GM19238 (cell line): ENCODE data around the gene KLK11.
"Not testable (repeated sequence)": the region's sequence is repeated elsewhere in the genome, so short reads cannot be mapped to it uniquely, and the experiment has no call there.

Experiments used
- DNase-seq: peaks from one replicate; pipeline ENCODE4 v3.0.0; 2011; ENCODE audit warnings: low spot score; ENCODE audit not compliant: insufficient read length

The KLK11 gene

GRCh38 chr19:51005248-51005647 lies 21.2 kb downstream of the KLK11 start:
- DNase-seq, result no peak

- DNase-seq, result no peak
These were observed 23.1 kb downstream of the KLK11 start for GRCh38 chr19:51003316-51003715.

GRCh38 chr19:51002542-51003311 lies 23.7 kb downstream of the KLK11 start:
- no peak for DNase-seq

- no peak for DNase-seq
These were observed 24.3 kb downstream of the KLK11 start for GRCh38 chr19:51002089-51002532.

GRCh38 chr19:51001515-51001914 lies 24.9 kb downstream of the KLK11 start, which contains the start of gene KLK8:
TSS of gene KLK8 (minus strand) at chr19:51001604. CDS start at chr19:51001167, 437 bp downstream.
- DNase-seq, result no peak

- DNase-seq, result no peak
These were observed 25.4 kb downstream of the KLK11 start for GRCh38 chr19:51000981-51001380.

- DNase-seq, result no peak
These were observed 26.0 kb downstream of the KLK11 start for GRCh38 chr19:51000426-51000825.

- DNase-seq, result no peak
These were observed 27.7 kb downstream of the KLK11 start for GRCh38 chr19:50998686-50999085.

- no peak for DNase-seq
These were observed 28.4 kb downstream of the KLK11 start for GRCh38 chr19:50998061-50998460.

GRCh38 chr19:50994129-50994528 lies 32.3 kb downstream of the KLK11 start:
- no peak for DNase-seq

- DNase-seq, result no peak
These were observed 33.8 kb downstream of the KLK11 start for GRCh38 chr19:50992666-50993035.

- not testable (repeated sequence) for DNase-seq
These were observed 42.0 kb downstream of the KLK11 start for GRCh38 chr19:50984416-50984815.

GRCh38 chr19:50983625-50984292 lies 42.7 kb downstream of the KLK11 start, which contains the start of gene KLK7:
TSS of gene KLK7 (minus strand) at chr19:50983917. CDS start at chr19:50982399, 1,518 bp downstream.
- no peak for DNase-seq

GRCh38 chr19:50982186-50982585 lies 44.2 kb downstream of the KLK11 start:
- DNase-seq, result no peak

GRCh38 chr19:50981587-50982146 lies 44.7 kb downstream of the KLK11 start:
- DNase-seq, result no peak

- no peak for DNase-seq
These were observed 46.2 kb downstream of the KLK11 start for GRCh38 chr19:50980208-50980607.

GRCh38 chr19:50979758-50980157 lies 46.7 kb downstream of the KLK11 start:
- no peak for DNase-seq

- DNase-seq, result no peak
These were observed 47.5 kb downstream of the KLK11 start for GRCh38 chr19:50978772-50979390.

GRCh38 chr19:50977626-50978025 lies 48.8 kb downstream of the KLK11 start:
- no peak for DNase-seq

GRCh38 chr19:50975766-50976165 lies 50.6 kb downstream of the KLK11 start:
- DNase-seq, result no peak

GRCh38 chr19:50974702-50975556 lies 51.5 kb downstream of the KLK11 start:
- DNase-seq, result no peak
